H1 (cell line): ENCODE data around the gene NSFL1C. TPM values are rescaled to one million over a fixed set of nuclear protein-coding genes. Genes with fewer than 3 reads are reported as not detected.

ENCODE experiments used
- BCL11A ChIP-seq, 2 experiments: IDR thresholded peaks; one replicate each; pipeline ENCODE4 v1.6.1; 2011; ENCODE audit warnings: low read depth in 2 of 2, low read length in 2 of 2, mild to moderate bottlenecking in 2 of 2
- CHD7 ChIP-seq: fragments of 300-600 bp; sonication (generic); IDR thresholded peaks from 2 replicates; pipeline ENCODE4 v1.7.1; 2012; ENCODE audit warnings: low read length, moderate library complexity, mild to moderate bottlenecking, inconsistent platforms; ENCODE audit not compliant: insufficient replicate concordance
- EP300 ChIP-seq, 2 experiments: IDR thresholded peaks; 1 replicate in 1 of 2; 2 replicates in 1 of 2; pipeline ENCODE4 v1.6.1; 2011 to 2012; ENCODE audit warnings: low read depth in 2 of 2, low read length in 2 of 2, mild to moderate bottlenecking in 2 of 2, borderline replicate concordance in 1 of 2, inconsistent platforms in 1 of 2, moderate library complexity in 1 of 2
- NRF1 ChIP-seq: IDR thresholded peaks from 2 replicates; pipeline ENCODE4 v1.6.1; 2011; ENCODE audit warnings: mild to moderate bottlenecking, low read depth, low read length, improper control_type of control experiment
- POU5F1 ChIP-seq: IDR thresholded peaks from 2 replicates; pipeline ENCODE4 v1.6.1; 2011; ENCODE audit warnings: low read depth, mild to moderate bottlenecking, low read length, moderate library complexity
- RAD21 ChIP-seq, 2 experiments: IDR thresholded peaks in 1 of 2; conservative IDR thresholded peaks in 1 of 2; 2 replicates each; pipeline ENCODE4 v1.6.1; 2011; ENCODE audit warnings: low read depth in 2 of 2, low read length in 2 of 2, improper control_type of control experiment in 1 of 2, inconsistent platforms in 1 of 2, mild to moderate bottlenecking in 1 of 2, moderate library complexity in 1 of 2
- SAP30 ChIP-seq: fragments of 300-600 bp; sonication (generic); IDR thresholded peaks from 2 replicates; pipeline ENCODE4 v1.7.1; 2012; ENCODE audit warnings: low read length, moderate library complexity, mild to moderate bottlenecking, inconsistent platforms; ENCODE audit not compliant: insufficient read depth, insufficient replicate concordance
- SIX5 ChIP-seq: IDR thresholded peaks from 2 replicates; pipeline ENCODE4 v1.6.1; 2011; ENCODE audit warnings: mild to moderate bottlenecking, low read depth, low read length
- ZNF274 ChIP-seq: IDR thresholded peaks from 2 replicates; pipeline ENCODE4 v1.7.0; 2012; ENCODE audit warnings: low read length, borderline replicate concordance; ENCODE audit errors: extremely low read depth
- polyA plus RNA-seq, 7 experiments: library from polyadenylated mRNA; depleted of rRNA in 3 of 7; stranded (reverse) in 5 of 7; unstranded in 2 of 7; fragments of >200 nt in 5 of 7; fragments of 200-250 nt in 2 of 7; gene quantifications; 1 replicate in 5 of 7; 2 replicates in 1 of 7; 4 replicates in 1 of 7; pipeline versions ENCODE4 v1.2.1 to v1.2.3, GENCODE V29; 2011 to 2013; ENCODE audit warnings: missing spikeins in 2 of 7, mixed read lengths in 2 of 7
- total RNA-seq: library from RNA; stranded (reverse); fragmentation: NEBNext Ultra II Directional; extraction: Animal tissue kit (Norgen Biotek cat#: 25700); gene quantifications from 2 replicates; pipeline ENCODE4 v1.2.1, GENCODE V29; 2021

The NSFL1C gene
- total and polyA plus RNA-seq, 2 of the 8 experiments (the other 6 are each of a cell fraction or from before 2014, with no cell fraction given) = 21.6 to 98.0 TPM

GRCh38 chr20:1392693-1393506 is 73.7 kb downstream of the NSFL1C start, which contains the start of gene FKBP1A (continued):
- no peak for TF ChIP-seq CHD7
- TF ChIP-seq ZNF274 = no peak
- no peak for TF ChIP-seq BCL11A (IDR thresholded peaks at IDR 0.05; ENCODE audit: low read depth in 2 of 2, low read length in 2 of 2)
- TF ChIP-seq EP300 (IDR thresholded peaks at IDR 0.05; ENCODE audit: borderline replicate concordance in 1 of 2, low read depth in 2 of 2, low read length in 2 of 2) = no peak
- TF ChIP-seq RAD21 (IDR thresholded peaks at IDR 0.05 in 1 of 2, conservative IDR thresholded peaks at IDR 0.05 in 1 of 2; ENCODE audit: low read depth in 2 of 2, low read length in 2 of 2) = no peak; a peak in 1 of 4 replicates
- peak; percentile 62 for TF ChIP-seq NRF1
- 0 out of 2 replicates have a peak, but pooled peaks have one; percentile 14 for TF ChIP-seq SIX5
- no peak for TF ChIP-seq POU5F1
- peak; percentile 94 for TF ChIP-seq SAP30
